Epithelial cell of proximal tubule (primary cell): ENCODE data around the gene SEMA6A. TPM values are rescaled to one million over a fixed set of nuclear protein-coding genes. Genes with fewer than 3 reads are reported as not detected.

Experiments used
- DNase-seq: peaks from one replicate; pipeline ENCODE4 v3.0.0-alpha.2; 2011; ENCODE audit warnings: low read depth
- H3K4me3 ChIP-seq: 2 replicates; pipeline ENCODE4 v1.5.1; 2011; ENCODE audit warnings: low read depth, mild to moderate bottlenecking, low read length
- total RNA-seq: library from RNA; depleted of rRNA; stranded (reverse); fragments of >200 nt; gene quantifications from 2 replicates; pipeline ENCODE4 v1.2.3, GENCODE V29; 2015
- TF ChIP-seq, protein P1 (sequence below): conservative IDR thresholded peaks from 2 replicates; pipeline ENCODE4 v1.5.1; 2012; ENCODE audit warnings: low read depth, mild to moderate bottlenecking, low read length

The SEMA6A gene
- total RNA-seq, 1 donor from 2014 or later, result 11.6 TPM

DNA sequence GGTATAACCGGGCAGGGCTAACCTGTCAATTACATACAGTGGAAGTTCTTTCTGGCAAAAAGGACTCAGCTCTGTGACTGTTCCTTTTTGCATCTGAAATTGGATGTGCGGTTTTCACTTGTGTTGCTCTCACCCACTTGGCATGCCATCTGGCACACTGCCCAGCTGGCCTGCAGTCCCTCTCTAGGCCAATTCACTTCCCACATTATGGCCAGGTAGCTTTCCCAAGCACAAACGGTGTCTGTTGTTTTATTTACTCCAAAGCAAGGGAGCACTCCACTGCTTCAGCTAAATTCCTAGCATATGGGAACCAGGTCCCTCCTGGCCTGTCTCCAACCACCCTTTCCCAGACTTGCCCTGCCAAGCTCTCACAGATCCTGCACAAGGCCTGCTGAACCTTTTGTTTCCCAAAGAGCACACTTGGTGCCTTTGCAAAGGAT is 132.5 kb downstream of the SEMA6A start:
- peak; percentile 82 for DNase-seq
- TF ChIP-seq, protein P1, sequence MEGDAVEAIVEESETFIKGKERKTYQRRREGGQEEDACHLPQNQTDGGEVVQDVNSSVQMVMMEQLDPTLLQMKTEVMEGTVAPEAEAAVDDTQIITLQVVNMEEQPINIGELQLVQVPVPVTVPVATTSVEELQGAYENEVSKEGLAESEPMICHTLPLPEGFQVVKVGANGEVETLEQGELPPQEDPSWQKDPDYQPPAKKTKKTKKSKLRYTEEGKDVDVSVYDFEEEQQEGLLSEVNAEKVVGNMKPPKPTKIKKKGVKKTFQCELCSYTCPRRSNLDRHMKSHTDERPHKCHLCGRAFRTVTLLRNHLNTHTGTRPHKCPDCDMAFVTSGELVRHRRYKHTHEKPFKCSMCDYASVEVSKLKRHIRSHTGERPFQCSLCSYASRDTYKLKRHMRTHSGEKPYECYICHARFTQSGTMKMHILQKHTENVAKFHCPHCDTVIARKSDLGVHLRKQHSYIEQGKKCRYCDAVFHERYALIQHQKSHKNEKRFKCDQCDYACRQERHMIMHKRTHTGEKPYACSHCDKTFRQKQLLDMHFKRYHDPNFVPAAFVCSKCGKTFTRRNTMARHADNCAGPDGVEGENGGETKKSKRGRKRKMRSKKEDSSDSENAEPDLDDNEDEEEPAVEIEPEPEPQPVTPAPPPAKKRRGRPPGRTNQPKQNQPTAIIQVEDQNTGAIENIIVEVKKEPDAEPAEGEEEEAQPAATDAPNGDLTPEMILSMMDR, result no peak
- H3K4me3 ChIP-seq, result no peak overlapping the region

DNA sequence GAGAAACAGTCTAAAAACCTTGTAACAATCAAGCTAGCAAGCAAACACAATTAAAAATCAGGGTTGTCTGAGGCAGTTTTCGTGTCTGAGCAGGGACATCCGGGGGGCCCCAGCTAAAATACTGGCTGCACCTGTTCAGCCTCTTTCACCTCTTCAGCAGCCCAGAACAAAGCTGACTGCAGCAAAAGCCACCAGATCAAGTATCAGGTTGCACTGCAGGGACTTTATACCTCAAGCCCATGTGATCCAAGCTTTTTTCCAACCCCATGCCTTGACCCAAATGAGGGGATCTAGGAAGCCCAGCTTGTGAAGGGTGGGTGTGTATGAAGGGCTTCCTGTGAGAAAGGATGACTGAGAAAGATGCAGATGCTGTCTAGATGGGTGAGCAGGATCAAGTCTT is 133.4 kb downstream of the SEMA6A start:
- no peak overlapping the region for H3K4me3 ChIP-seq
- DNase-seq, result no peak
- TF ChIP-seq, protein P1, result no peak

DNA sequence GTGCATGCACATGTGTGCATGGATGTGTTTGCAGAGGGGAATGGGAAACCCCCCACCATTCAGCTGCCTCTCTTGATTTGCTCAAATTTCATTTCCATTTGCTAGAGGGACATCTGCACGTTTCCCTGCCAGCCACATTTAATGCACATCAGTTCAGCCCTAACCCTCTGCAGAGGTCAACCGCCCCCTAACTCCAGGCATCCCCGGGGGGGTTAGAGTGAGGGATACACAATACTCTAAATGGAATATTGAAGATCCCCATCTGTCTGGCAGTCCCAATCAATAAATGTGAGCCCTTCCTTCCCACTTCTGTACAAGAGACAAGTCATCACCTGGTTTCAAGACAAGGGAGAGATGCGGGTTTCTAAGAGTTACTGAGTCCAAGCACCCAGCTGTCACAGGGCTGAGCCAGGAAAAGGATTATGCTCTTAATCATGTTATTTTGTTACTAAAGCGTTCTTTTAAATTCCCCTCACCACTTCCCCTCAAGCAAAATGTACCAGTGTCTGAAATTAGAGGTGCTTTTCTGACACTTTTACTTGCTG is 134.1 kb downstream of the SEMA6A start:
- TF ChIP-seq, protein P1, result no peak
- DNase-seq, result no peak
- H3K4me3 ChIP-seq, result no peak overlapping the region

GRCh38 chr5:116439905-116440304 is 134.7 kb downstream of the SEMA6A start:
- TF ChIP-seq, protein P1, result no peak
- no peak for DNase-seq
- H3K4me3 ChIP-seq, result no peak overlapping the region

DNA sequence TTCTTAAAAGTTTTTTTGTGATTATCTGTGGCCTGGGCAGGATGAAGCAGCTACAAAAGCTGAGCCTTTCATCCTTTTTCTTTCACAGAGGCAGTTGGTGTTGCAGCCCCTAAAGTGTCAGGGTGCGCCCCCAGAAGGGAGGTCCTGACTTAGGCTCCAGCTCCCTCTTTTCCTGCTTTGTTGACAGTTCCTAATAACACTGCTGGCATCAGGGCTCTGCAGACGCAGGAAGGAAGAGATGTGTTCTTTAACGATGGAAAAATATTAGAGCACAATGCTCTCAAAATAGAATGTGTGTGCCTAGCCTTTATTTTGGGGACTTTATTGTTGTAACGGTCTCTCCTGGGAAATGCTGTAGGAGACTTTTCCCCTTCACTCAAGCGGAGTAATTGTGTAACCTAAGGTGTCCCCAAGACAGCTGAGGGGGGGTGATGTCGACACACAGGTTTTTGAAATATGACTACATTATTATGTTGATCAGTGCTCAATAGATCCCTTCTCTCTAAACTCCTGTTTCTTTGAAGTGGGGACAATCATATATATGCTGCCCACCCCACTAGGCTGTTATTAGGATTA is 135.6 kb downstream of the SEMA6A start:
- no peak for DNase-seq
- TF ChIP-seq, protein P1, result no peak
- no peak overlapping the region for H3K4me3 ChIP-seq

- DNase-seq, result no peak
- TF ChIP-seq, protein P1, result no peak
- H3K4me3 ChIP-seq, result no peak overlapping the region
Observed at GRCh38 chr5:116437922-116438578, 136.6 kb downstream of the SEMA6A start.
